DMS79 treated with DMSO at 0.1 percent for 48 hours (cell line): ENCODE data around the gene ANAPC2.

Experiments used
- DNase-seq: peaks from one replicate; lab custom pipeline; 2025; lab: John Stamatoyannopoulos, UW

ANAPC2 gene

GRCh38 chr9:137215196-137215986 is 27.0 kb upstream of the ANAPC2 start:
- no peak for DNase-seq

DNA sequence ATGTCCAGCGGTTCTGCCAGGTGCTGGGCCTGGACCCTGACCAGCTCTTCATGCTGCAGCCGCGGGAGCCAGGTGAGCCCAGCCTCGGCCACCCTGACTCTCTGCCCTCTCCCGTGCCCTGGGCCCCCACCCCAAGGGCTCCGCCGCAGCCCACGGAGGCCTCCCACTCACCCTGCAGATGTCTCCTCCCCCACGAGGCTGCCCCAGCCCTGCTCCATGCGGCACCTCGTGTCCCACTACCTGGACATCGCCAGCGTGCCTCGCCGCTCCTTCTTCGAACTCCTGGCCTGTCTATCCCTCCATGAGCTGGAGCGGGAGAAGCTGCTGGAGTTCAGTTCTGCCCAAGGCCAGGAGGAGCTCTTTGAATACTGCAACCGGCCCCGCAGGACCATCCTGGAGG is 26.3 kb upstream of the ANAPC2 start:
- no peak for DNase-seq

GRCh38 chr9:137213160-137214060 is 25.1 kb upstream of the ANAPC2 start:
- no peak for DNase-seq

GRCh38 chr9:137212520-137212919 is 24.2 kb upstream of the ANAPC2 start:
- DNase-seq: no peak

GRCh38 chr9:137211532-137211931 is 23.2 kb upstream of the ANAPC2 start:
- no peak for DNase-seq

DNA sequence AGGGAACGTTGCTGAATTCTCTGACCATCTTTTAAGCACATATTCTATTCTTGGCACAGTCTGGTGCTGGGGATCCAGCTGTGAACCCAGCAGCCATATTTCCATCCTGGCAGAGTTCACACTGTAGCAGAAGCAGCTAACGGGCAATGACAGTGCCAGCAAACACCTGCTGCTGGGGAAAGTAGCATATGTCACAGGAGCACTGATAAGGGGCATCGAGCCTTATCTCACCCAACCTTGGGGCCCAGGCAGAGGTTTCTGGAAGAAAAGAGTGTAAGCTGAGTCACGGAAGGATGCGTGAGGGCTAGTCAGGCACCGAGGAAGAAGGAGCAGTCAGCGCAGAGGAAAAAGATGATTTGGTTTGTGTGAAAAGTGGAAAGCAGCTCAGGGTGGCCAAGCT is 18.2 kb upstream of the ANAPC2 start:
- DNase-seq: no peak

- DNase-seq: peak; percentile 73
Measured at GRCh38 chr9:137205126-137206069, 17.0 kb upstream of the ANAPC2 start, which contains the start of the genes NDOR1 and TMEM203. Gene NDOR1, plus strand, starts transcription at chr9:137205700. Its CDS starts 78 bp downstream, at chr9:137205778. Gene TMEM203, minus strand, starts transcription at chr9:137205648. Its CDS starts 234 bp downstream, at chr9:137205414.

- DNase-seq: no peak
Measured at GRCh38 chr9:137204731-137205125, 16.4 kb upstream of the ANAPC2 start.

- no peak for DNase-seq
Measured at GRCh38 chr9:137202966-137203365, 14.6 kb upstream of the ANAPC2 start.

GRCh38 chr9:137201205-137201868 is 13.0 kb upstream of the ANAPC2 start:
- DNase-seq: no peak

DNA sequence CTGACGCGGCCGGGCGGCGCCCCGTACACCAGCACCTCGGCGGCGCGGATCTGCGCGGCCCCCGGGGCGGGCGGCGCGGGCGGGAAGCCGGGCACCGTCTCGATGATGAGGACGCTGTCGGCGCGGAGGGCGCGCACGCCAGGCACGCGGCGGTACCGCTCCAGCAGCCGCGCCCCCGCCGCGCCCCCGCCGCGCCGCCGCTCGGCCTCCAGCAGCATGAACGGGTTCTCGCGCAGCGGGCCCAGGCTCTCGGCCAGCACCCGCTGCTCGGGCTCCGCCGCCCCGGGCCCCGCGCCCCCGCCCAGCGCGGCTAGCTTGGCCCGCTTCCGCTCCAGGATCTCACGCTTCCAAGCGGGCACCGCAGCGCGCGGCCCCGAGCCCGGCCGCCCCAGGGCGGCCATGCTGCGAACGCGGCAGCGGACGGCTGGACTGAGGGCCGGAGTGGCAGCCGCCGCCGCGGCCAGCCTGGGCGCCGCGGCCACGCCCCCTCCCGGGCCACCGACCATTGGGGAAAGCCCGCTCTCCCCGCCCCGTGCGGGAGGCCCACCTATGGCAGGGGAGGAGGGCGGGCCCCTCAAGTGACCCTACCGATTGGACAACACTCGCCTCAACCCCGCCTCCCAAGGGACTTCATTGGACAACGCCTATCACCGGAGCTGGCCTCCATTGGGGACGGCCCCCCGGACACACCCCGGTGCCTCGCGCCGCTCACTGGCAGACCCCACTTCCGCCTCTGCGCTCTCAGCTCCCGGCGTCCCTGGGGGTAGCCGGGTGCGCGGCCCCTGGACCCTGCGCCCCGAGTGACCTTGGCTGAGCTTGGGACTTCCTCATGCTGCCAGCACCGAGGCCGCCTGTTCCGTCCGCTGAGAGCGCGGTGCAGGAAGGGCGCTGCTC is 12.2 kb upstream of the ANAPC2 start, which contains the start of gene TPRN:
TSS of gene TPRN (minus strand) at position 431 of the 894 bp plus-strand sequence. CDS start at position 401, 30 bp downstream.
- DNase-seq: peak; percentile 98

DNA sequence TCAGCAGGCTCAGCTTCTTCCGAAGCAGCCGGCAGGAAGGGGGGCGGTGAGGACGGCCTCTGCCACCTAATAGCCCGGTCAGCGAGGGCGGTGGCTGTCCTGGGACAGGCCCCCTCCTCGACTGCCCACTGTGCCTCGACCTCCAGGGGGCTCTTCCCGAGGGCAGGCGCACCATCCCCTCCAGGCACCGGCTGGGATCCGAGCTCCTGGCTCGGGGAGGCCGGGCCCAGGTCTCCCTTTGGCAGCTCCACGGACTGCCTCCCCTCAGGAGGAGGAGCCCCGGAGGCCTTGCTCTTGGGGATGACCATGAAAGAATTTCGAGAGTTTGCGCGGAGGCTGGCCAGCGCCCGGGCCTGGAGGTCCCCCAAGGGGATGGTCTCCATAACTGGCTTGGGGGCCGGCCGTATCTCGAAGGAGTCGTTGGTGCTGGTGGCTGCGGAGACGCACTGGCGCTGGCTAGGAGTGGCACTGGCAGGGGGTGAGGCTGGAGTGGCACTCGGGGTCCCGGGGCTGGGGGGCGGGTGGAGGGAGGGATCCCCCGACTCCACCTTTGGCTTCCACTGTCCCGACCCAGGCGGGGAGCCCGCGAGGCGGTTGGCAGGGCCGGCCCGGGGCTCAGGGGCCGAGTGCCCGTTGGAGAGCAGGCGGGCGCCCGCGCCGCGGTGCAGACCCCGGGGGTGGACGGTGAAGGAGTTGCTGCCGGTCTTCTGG is 11.2 kb upstream of the ANAPC2 start:
- no peak for DNase-seq

- no peak for DNase-seq
Measured at GRCh38 chr9:137198902-137199283, 10.5 kb upstream of the ANAPC2 start.

- DNase-seq: no peak
Measured at GRCh38 chr9:137198051-137198901, 9.9 kb upstream of the ANAPC2 start.

- peak; percentile 90 for DNase-seq
Measured at GRCh38 chr9:137195525-137196220, 7.3 kb upstream of the ANAPC2 start.

- DNase-seq: peak; percentile 89
Measured at GRCh38 chr9:137194909-137195308, 6.5 kb upstream of the ANAPC2 start.

DNA sequence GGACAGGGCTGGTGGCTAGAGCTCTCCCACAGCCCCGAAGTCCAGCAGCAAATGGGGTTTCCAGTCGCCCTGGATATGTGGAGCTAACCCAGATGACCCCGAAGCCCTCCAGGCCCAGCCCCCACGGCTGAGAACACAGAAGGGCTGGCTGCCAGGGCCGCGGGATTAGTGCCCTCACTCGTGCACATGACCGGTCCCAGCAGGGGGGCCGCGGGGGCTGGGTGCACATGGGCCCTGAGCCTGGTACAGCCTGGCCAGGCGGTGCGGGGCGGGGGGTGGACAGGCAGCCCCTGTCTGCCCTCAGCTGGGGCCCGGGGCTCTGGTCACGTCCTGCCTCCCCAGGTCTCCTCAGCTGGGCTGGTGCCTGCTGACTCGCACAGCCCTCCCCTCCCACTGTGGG is 6.0 kb upstream of the ANAPC2 start:
- peak; percentile 23 for DNase-seq

- DNase-seq: no peak
Measured at GRCh38 chr9:137193771-137194170, 5.4 kb upstream of the ANAPC2 start.
